CD4-positive, alpha-beta T cell treated with Interferon alpha-2 for 1 hour (primary cell): Measurements from ENCODE around the gene ITPRIP.

Experiments
- DNase-seq, 2 donors: peaks; one replicate each; pipeline ENCODE4 v3.0.0-alpha.2; 2020 to 2022

The ITPRIP gene

GRCh38 chr10:104337985-104338735 lies at the start of gene ITPRIP:
ITPRIP (minus strand) TSS chr10:104338465; CDS start chr10:104316051, 22,414 bp downstream.
- DNase-seq = peak; percentile 68 to 80

GRCh38 chr10:104387130-104387888 lies 49.0 kb upstream of the ITPRIP start:
- peak in 1 of 2 donors; percentile 25 for DNase-seq

GRCh38 chr10:104380336-104380735 lies 42.1 kb upstream of the ITPRIP start:
- DNase-seq = no peak

GRCh38 chr10:104376784-104377300 lies 38.6 kb upstream of the ITPRIP start:
- no peak for DNase-seq

- DNase-seq = no peak
Measured at GRCh38 chr10:104374591-104374990, 36.3 kb upstream of the ITPRIP start.

GRCh38 chr10:104371753-104372152 lies 33.5 kb upstream of the ITPRIP start:
- DNase-seq = no peak

- no peak for DNase-seq
Measured at GRCh38 chr10:104368381-104368780, 30.1 kb upstream of the ITPRIP start.

- no peak for DNase-seq
Measured at GRCh38 chr10:104367904-104368303, 29.6 kb upstream of the ITPRIP start.

GRCh38 chr10:104359811-104360210 lies 21.5 kb upstream of the ITPRIP start:
- no peak for DNase-seq

GRCh38 chr10:104353325-104354048 lies 15.2 kb upstream of the ITPRIP start, which contains the start of gene CFAP58:
CFAP58 (plus strand) TSS chr10:104353833; CDS start chr10:104353898, 65 bp downstream.
- DNase-seq = peak; percentile 93 to 97

GRCh38 chr10:104351919-104352318 lies 13.7 kb upstream of the ITPRIP start:
- DNase-seq = no peak

GRCh38 chr10:104351061-104351702 lies 12.9 kb upstream of the ITPRIP start:
- peak in 1 of 2 donors; percentile 28 for DNase-seq

- DNase-seq = peak; percentile 48 to 80
Measured at GRCh38 chr10:104350127-104350635, 11.9 kb upstream of the ITPRIP start.

GRCh38 chr10:104349623-104350126 lies 11.4 kb upstream of the ITPRIP start:
- peak in 1 of 2 donors; percentile 39 for DNase-seq

- DNase-seq = no peak
Measured at GRCh38 chr10:104348601-104349000, 10.3 kb upstream of the ITPRIP start.

- DNase-seq = no peak
Measured at GRCh38 chr10:104347295-104348045, 9.2 kb upstream of the ITPRIP start.

- no peak for DNase-seq
Measured at GRCh38 chr10:104345941-104346340, 7.7 kb upstream of the ITPRIP start.

GRCh38 chr10:104345515-104345914 lies 7.2 kb upstream of the ITPRIP start:
- no peak for DNase-seq

GRCh38 chr10:104344219-104344618 lies 6.0 kb upstream of the ITPRIP start:
- DNase-seq = no peak

- DNase-seq = no peak
Measured at GRCh38 chr10:104342941-104343411, 4.7 kb upstream of the ITPRIP start.

GRCh38 chr10:104340641-104341040 lies 2.4 kb upstream of the ITPRIP start:
- no peak for DNase-seq
